Measurements from ENCODE around the gene UBE3B.

DNA sequence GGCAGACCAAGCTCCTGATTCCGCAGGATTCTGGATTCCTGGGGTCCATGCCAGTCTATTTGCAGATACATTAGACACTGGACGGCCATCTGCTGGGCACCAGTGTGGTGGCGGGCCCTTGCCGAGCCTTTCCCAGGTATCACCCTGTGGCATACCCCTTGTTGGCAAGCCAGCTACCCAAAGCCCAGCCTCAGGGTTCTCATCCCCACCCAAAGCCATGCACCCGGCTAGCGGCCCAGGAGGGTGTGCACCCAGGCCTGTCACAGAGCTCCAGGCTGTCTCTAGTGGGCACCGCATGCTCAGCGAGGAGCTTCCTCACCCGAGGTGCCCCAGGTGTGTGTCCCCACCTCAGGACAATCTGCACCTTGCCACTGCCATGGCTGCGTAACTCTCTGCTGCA is 82.2 kb downstream of the UBE3B start:
- TF ChIP-seq, protein P1, sequence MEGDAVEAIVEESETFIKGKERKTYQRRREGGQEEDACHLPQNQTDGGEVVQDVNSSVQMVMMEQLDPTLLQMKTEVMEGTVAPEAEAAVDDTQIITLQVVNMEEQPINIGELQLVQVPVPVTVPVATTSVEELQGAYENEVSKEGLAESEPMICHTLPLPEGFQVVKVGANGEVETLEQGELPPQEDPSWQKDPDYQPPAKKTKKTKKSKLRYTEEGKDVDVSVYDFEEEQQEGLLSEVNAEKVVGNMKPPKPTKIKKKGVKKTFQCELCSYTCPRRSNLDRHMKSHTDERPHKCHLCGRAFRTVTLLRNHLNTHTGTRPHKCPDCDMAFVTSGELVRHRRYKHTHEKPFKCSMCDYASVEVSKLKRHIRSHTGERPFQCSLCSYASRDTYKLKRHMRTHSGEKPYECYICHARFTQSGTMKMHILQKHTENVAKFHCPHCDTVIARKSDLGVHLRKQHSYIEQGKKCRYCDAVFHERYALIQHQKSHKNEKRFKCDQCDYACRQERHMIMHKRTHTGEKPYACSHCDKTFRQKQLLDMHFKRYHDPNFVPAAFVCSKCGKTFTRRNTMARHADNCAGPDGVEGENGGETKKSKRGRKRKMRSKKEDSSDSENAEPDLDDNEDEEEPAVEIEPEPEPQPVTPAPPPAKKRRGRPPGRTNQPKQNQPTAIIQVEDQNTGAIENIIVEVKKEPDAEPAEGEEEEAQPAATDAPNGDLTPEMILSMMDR (IDR thresholded peaks at IDR 0.05) = no peak
- TF ChIP-seq POLR2A (IDR thresholded peaks at IDR 0.05) = no peak
